ENCODE results near the gene NTNG2.

The NTNG2 gene

GRCh38 chr9:132207215-132207614 lies 45.4 kb downstream of the NTNG2 start:
- Histone ChIP-seq H3K36me3 (ENCODE audit: control insufficient read depth, insufficient read depth, low read length) (no peaks in the 10 kb centered on the region), H3K4me1 (no peaks in the 10 kb centered on the region)
- TF ChIP-seq CTCF (IDR thresholded peaks at IDR 0.05) = no peak

GRCh38 chr9:132207839-132208615 lies 46.2 kb downstream of the NTNG2 start:
- Histone ChIP-seq H3K4me3 (ENCODE audit: low read depth, low read length) (no peak overlapping the region), H3K27ac (no peak overlapping the region), H3K27me3 (ENCODE audit: control insufficient read depth, insufficient read depth, low read length) (no peaks in the 10 kb centered on the region), H3K9me3 (ENCODE audit: control insufficient read depth, low read length) (no peaks in the 10 kb centered on the region), H3K79me2 (no peaks in the 10 kb centered on the region), H3K9ac (no peak overlapping the region), H3K36me3 (ENCODE audit: control insufficient read depth, insufficient read depth, low read length) (no peaks in the 10 kb centered on the region), H3K4me2 (ENCODE audit: low read length) (no peak overlapping the region), H2AFZ (no peak overlapping the region), H3K4me1 (no peaks in the 10 kb centered on the region)
- TF ChIP-seq CTCF (IDR thresholded peaks at IDR 0.05) = no peak

More at GRCh38 chr9:132207215-132207614, 45.4 kb downstream of the NTNG2 start:
- Histone ChIP-seq H2AFZ (no peak overlapping the region), H3K4me2 (ENCODE audit: low read length) (no peak overlapping the region), H3K9ac (no peak overlapping the region), H3K9me3 (ENCODE audit: control insufficient read depth, low read length) (no peaks in the 10 kb centered on the region), H3K79me2 (no peaks in the 10 kb centered on the region), H3K27ac (no peak overlapping the region), H3K27me3 (ENCODE audit: control insufficient read depth, insufficient read depth, low read length) (no peaks in the 10 kb centered on the region), H3K4me3 (ENCODE audit: low read depth, low read length) (no peak overlapping the region)

- H3K36me3 ChIP-seq (ENCODE audit: control insufficient read depth, insufficient read depth, low read length) = no peaks in the 10 kb centered on the region
- TF ChIP-seq CTCF (IDR thresholded peaks at IDR 0.05) = no peak
- no peak overlapping the region for H3K4me3 ChIP-seq (ENCODE audit: low read depth, low read length)
- H3K27ac ChIP-seq = no peak overlapping the region
- H3K4me1 ChIP-seq = no peaks in the 10 kb centered on the region
- no peaks in the 10 kb centered on the region for H3K79me2 ChIP-seq
- H3K4me2 ChIP-seq (ENCODE audit: low read length) = no peak overlapping the region
- H3K9me3 ChIP-seq (ENCODE audit: control insufficient read depth, low read length) = no peaks in the 10 kb centered on the region
- no peaks in the 10 kb centered on the region for H3K27me3 ChIP-seq (ENCODE audit: control insufficient read depth, insufficient read depth, low read length)
- H2AFZ ChIP-seq = no peak overlapping the region
- no peak overlapping the region for H3K9ac ChIP-seq
Observed at GRCh38 chr9:132209228-132209627, 47.4 kb downstream of the NTNG2 start.

- Histone ChIP-seq H3K4me3 (ENCODE audit: low read depth, low read length) (no peak overlapping the region), H3K27ac (no peak overlapping the region), H3K36me3 (ENCODE audit: control insufficient read depth, insufficient read depth, low read length) (no peaks in the 10 kb centered on the region), H3K4me2 (ENCODE audit: low read length) (no peak overlapping the region), H3K9ac (no peak overlapping the region), H3K4me1 (no peaks in the 10 kb centered on the region), H2AFZ (no peak overlapping the region), H3K9me3 (ENCODE audit: control insufficient read depth, low read length) (no peaks in the 10 kb centered on the region), H3K27me3 (ENCODE audit: control insufficient read depth, insufficient read depth, low read length) (no peaks in the 10 kb centered on the region), H3K79me2 (no peaks in the 10 kb centered on the region)
- no peak for TF ChIP-seq CTCF (IDR thresholded peaks at IDR 0.05)
Observed at GRCh38 chr9:132210472-132211145, 48.8 kb downstream of the NTNG2 start.
